HG03457 (cell line): Measurements from ENCODE around the gene RIC3.

Experiments used
- ATAC-seq: cut with Tn5 transposase; IDR thresholded peaks from one replicate; pipeline ENCODE4 v1.9.1; 2021; ENCODE audit warnings: moderate number of reproducible peaks; ENCODE audit not compliant: unreplicated experiment

The RIC3 gene

GRCh38 chr11:8105133-8105532 is 63.7 kb downstream of the RIC3 start:
- ATAC-seq = no peak

GRCh38 chr11:8103909-8104308 is 64.9 kb downstream of the RIC3 start:
- no peak for ATAC-seq

- no peak for ATAC-seq
These were observed 65.9 kb downstream of the RIC3 start for GRCh38 chr11:8102965-8103364.

- ATAC-seq = no peak
These were observed 66.4 kb downstream of the RIC3 start for GRCh38 chr11:8102296-8102915.

GRCh38 chr11:8101421-8101820 is 67.4 kb downstream of the RIC3 start:
- ATAC-seq = no peak

GRCh38 chr11:8100605-8101004 is 68.2 kb downstream of the RIC3 start:
- no peak for ATAC-seq

GRCh38 chr11:8100158-8100557 is 68.7 kb downstream of the RIC3 start:
- ATAC-seq = no peak

GRCh38 chr11:8099291-8099899 is 69.4 kb downstream of the RIC3 start:
- no peak for ATAC-seq

GRCh38 chr11:8098879-8099278 is 69.9 kb downstream of the RIC3 start:
- ATAC-seq = no peak

GRCh38 chr11:8098361-8098760 is 70.5 kb downstream of the RIC3 start:
- ATAC-seq = no peak

GRCh38 chr11:8097926-8098325 is 70.9 kb downstream of the RIC3 start:
- ATAC-seq = no peak

- no peak for ATAC-seq
These were observed 71.4 kb downstream of the RIC3 start for GRCh38 chr11:8097468-8097867.

GRCh38 chr11:8097062-8097461 is 71.8 kb downstream of the RIC3 start:
- no peak for ATAC-seq

- ATAC-seq = no peak
These were observed 72.2 kb downstream of the RIC3 start for GRCh38 chr11:8096575-8096974.

- no peak for ATAC-seq
These were observed 72.9 kb downstream of the RIC3 start for GRCh38 chr11:8095806-8096522.

GRCh38 chr11:8095371-8095770 is 73.5 kb downstream of the RIC3 start:
- no peak for ATAC-seq

- no peak for ATAC-seq
These were observed 74.2 kb downstream of the RIC3 start for GRCh38 chr11:8094656-8095055.

GRCh38 chr11:8093931-8094575 is 74.8 kb downstream of the RIC3 start:
- no peak for ATAC-seq

- no peak for ATAC-seq
These were observed 76.0 kb downstream of the RIC3 start for GRCh38 chr11:8092587-8093424.

- ATAC-seq = no peak
These were observed 77.1 kb downstream of the RIC3 start for GRCh38 chr11:8091721-8092120.

- ATAC-seq = no peak
These were observed 78.1 kb downstream of the RIC3 start for GRCh38 chr11:8090756-8091155.
